ENCODE data around the gene MCAM.

Gene MCAM

GRCh38 chr11:119309953-119310681, 6.8 kb downstream of the MCAM start:
- Histone ChIP-seq H3K27me3 (ENCODE audit: control insufficient read depth, insufficient read depth, low read length) (no peaks in the 10 kb centered on the region), H3K4me1 (ENCODE audit: control insufficient read depth, insufficient read depth, low read length) (peaks cover 2% of the 10 kb centered on the region), H3K9ac (ENCODE audit: low read depth, low read length) (no peak overlapping the region), H3K36me3 (ENCODE audit: control insufficient read depth, insufficient read depth, low read length) (peaks cover 46% of the 10 kb centered on the region), H3K9me3 (ENCODE audit: control insufficient read depth, insufficient read depth, low read length) (no peaks in the 10 kb centered on the region), H3K4me3 (ENCODE audit: low read depth, low read length) (no peak overlapping the region)

GRCh38 chr11:119309411-119309810, 7.5 kb downstream of the MCAM start:
- no peak overlapping the region for H3K4me3 ChIP-seq (ENCODE audit: low read depth, low read length)
- no peaks in the 10 kb centered on the region for H3K4me1 ChIP-seq (ENCODE audit: control insufficient read depth, insufficient read depth, low read length)
- H3K9ac ChIP-seq (ENCODE audit: low read depth, low read length), result no peak overlapping the region
- H3K27me3 ChIP-seq (ENCODE audit: control insufficient read depth, insufficient read depth, low read length), result no peaks in the 10 kb centered on the region
- peaks cover 41% of the 10 kb centered on the region for H3K36me3 ChIP-seq (ENCODE audit: control insufficient read depth, insufficient read depth, low read length)
- H3K9me3 ChIP-seq (ENCODE audit: control insufficient read depth, insufficient read depth, low read length), result no peaks in the 10 kb centered on the region

- Histone ChIP-seq H3K27me3 (ENCODE audit: control insufficient read depth, insufficient read depth, low read length) (no peaks in the 10 kb centered on the region), H3K4me3 (ENCODE audit: low read depth, low read length) (no peak overlapping the region), H3K9me3 (ENCODE audit: control insufficient read depth, insufficient read depth, low read length) (no peaks in the 10 kb centered on the region), H3K4me1 (ENCODE audit: control insufficient read depth, insufficient read depth, low read length) (no peaks in the 10 kb centered on the region), H3K36me3 (ENCODE audit: control insufficient read depth, insufficient read depth, low read length) (peaks cover 34% of the 10 kb centered on the region), H3K9ac (ENCODE audit: low read depth, low read length) (no peak overlapping the region)
Observed at GRCh38 chr11:119307974-119308373, 9.0 kb downstream of the MCAM start.

- Histone ChIP-seq H3K4me3 (ENCODE audit: low read depth, low read length) (no peak overlapping the region), H3K36me3 (ENCODE audit: control insufficient read depth, insufficient read depth, low read length) (peaks cover 32% of the 10 kb centered on the region), H3K9ac (ENCODE audit: low read depth, low read length) (no peak overlapping the region), H3K9me3 (ENCODE audit: control insufficient read depth, insufficient read depth, low read length) (no peaks in the 10 kb centered on the region), H3K27me3 (ENCODE audit: control insufficient read depth, insufficient read depth, low read length) (no peaks in the 10 kb centered on the region), H3K4me1 (ENCODE audit: control insufficient read depth, insufficient read depth, low read length) (no peaks in the 10 kb centered on the region)
Observed at GRCh38 chr11:119307219-119307618, 9.7 kb downstream of the MCAM start.

GRCh38 chr11:119306373-119306890, 10.5 kb downstream of the MCAM start:
- Histone ChIP-seq H3K9ac (ENCODE audit: low read depth, low read length) (no peak overlapping the region), H3K27me3 (ENCODE audit: control insufficient read depth, insufficient read depth, low read length) (no peaks in the 10 kb centered on the region), H3K9me3 (ENCODE audit: control insufficient read depth, insufficient read depth, low read length) (no peaks in the 10 kb centered on the region), H3K4me1 (ENCODE audit: control insufficient read depth, insufficient read depth, low read length) (no peaks in the 10 kb centered on the region), H3K4me3 (ENCODE audit: low read depth, low read length) (no peak overlapping the region), H3K36me3 (ENCODE audit: control insufficient read depth, insufficient read depth, low read length) (peaks cover 30% of the 10 kb centered on the region)

GRCh38 chr11:119305556-119306372, 11.2 kb downstream of the MCAM start:
- Histone ChIP-seq H3K4me1 (ENCODE audit: control insufficient read depth, insufficient read depth, low read length) (no peaks in the 10 kb centered on the region), H3K9me3 (ENCODE audit: control insufficient read depth, insufficient read depth, low read length) (no peaks in the 10 kb centered on the region), H3K4me3 (ENCODE audit: low read depth, low read length) (no peak overlapping the region), H3K9ac (ENCODE audit: low read depth, low read length) (no peak overlapping the region), H3K36me3 (ENCODE audit: control insufficient read depth, insufficient read depth, low read length) (peaks cover 24% of the 10 kb centered on the region), H3K27me3 (ENCODE audit: control insufficient read depth, insufficient read depth, low read length) (no peaks in the 10 kb centered on the region)

- Histone ChIP-seq H3K4me1 (ENCODE audit: control insufficient read depth, insufficient read depth, low read length) (no peaks in the 10 kb centered on the region), H3K4me3 (ENCODE audit: low read depth, low read length) (no peak overlapping the region), H3K9ac (ENCODE audit: low read depth, low read length) (no peak overlapping the region), H3K36me3 (ENCODE audit: control insufficient read depth, insufficient read depth, low read length) (peaks cover 22% of the 10 kb centered on the region), H3K27me3 (ENCODE audit: control insufficient read depth, insufficient read depth, low read length) (no peaks in the 10 kb centered on the region), H3K9me3 (ENCODE audit: control insufficient read depth, insufficient read depth, low read length) (no peaks in the 10 kb centered on the region)
Observed at GRCh38 chr11:119303227-119303718, 13.7 kb downstream of the MCAM start.

GRCh38 chr11:119300198-119300964, 16.5 kb downstream of the MCAM start:
- Histone ChIP-seq H3K9ac (ENCODE audit: low read depth, low read length) (no peak overlapping the region), H3K4me3 (ENCODE audit: low read depth, low read length) (no peak overlapping the region), H3K36me3 (ENCODE audit: control insufficient read depth, insufficient read depth, low read length) (peaks cover 17% of the 10 kb centered on the region), H3K9me3 (ENCODE audit: control insufficient read depth, insufficient read depth, low read length) (no peaks in the 10 kb centered on the region), H3K4me1 (ENCODE audit: control insufficient read depth, insufficient read depth, low read length) (no peaks in the 10 kb centered on the region), H3K27me3 (ENCODE audit: control insufficient read depth, insufficient read depth, low read length) (no peaks in the 10 kb centered on the region)

- H3K4me1 ChIP-seq (ENCODE audit: control insufficient read depth, insufficient read depth, low read length), result no peaks in the 10 kb centered on the region
- no peaks in the 10 kb centered on the region for H3K9me3 ChIP-seq (ENCODE audit: control insufficient read depth, insufficient read depth, low read length)
- H3K9ac ChIP-seq (ENCODE audit: low read depth, low read length), result no peak overlapping the region
- H3K36me3 ChIP-seq (ENCODE audit: control insufficient read depth, insufficient read depth, low read length), result peaks cover 17% of the 10 kb centered on the region
- no peaks in the 10 kb centered on the region for H3K27me3 ChIP-seq (ENCODE audit: control insufficient read depth, insufficient read depth, low read length)
- no peak overlapping the region for H3K4me3 ChIP-seq (ENCODE audit: low read depth, low read length)
Observed at GRCh38 chr11:119299416-119299815, 17.5 kb downstream of the MCAM start.

GRCh38 chr11:119298726-119299125, 18.2 kb downstream of the MCAM start:
- Histone ChIP-seq H3K36me3 (ENCODE audit: control insufficient read depth, insufficient read depth, low read length) (peaks cover 17% of the 10 kb centered on the region), H3K9ac (ENCODE audit: low read depth, low read length) (no peak overlapping the region), H3K9me3 (ENCODE audit: control insufficient read depth, insufficient read depth, low read length) (no peaks in the 10 kb centered on the region), H3K4me1 (ENCODE audit: control insufficient read depth, insufficient read depth, low read length) (no peaks in the 10 kb centered on the region), H3K27me3 (ENCODE audit: control insufficient read depth, insufficient read depth, low read length) (no peaks in the 10 kb centered on the region), H3K4me3 (ENCODE audit: low read depth, low read length) (no peak overlapping the region)

- H3K9ac ChIP-seq (ENCODE audit: low read depth, low read length), result no peak overlapping the region
- H3K4me3 ChIP-seq (ENCODE audit: low read depth, low read length), result no peak overlapping the region
- H3K9me3 ChIP-seq (ENCODE audit: control insufficient read depth, insufficient read depth, low read length), result no peaks in the 10 kb centered on the region
- peaks cover 17% of the 10 kb centered on the region for H3K36me3 ChIP-seq (ENCODE audit: control insufficient read depth, insufficient read depth, low read length)
- H3K4me1 ChIP-seq (ENCODE audit: control insufficient read depth, insufficient read depth, low read length), result no peaks in the 10 kb centered on the region
- H3K27me3 ChIP-seq (ENCODE audit: control insufficient read depth, insufficient read depth, low read length), result no peaks in the 10 kb centered on the region
Observed at GRCh38 chr11:119297938-119298337, 19.0 kb downstream of the MCAM start.

All from iPS-15b (cell line).